HG03521 (cell line): ENCODE measurements around the gene HEXB.
A peak's percentile ranks its signal among the peaks of the same experiment; 100 is the strongest.

ENCODE experiments used
- ATAC-seq: cut with Tn5 transposase; IDR thresholded peaks from one replicate; pipeline ENCODE4 v1.9.1; 2021; ENCODE audit warnings: mild to moderate bottlenecking, moderate library complexity; ENCODE audit not compliant: unreplicated experiment

Gene HEXB

GRCh38 chr5:74684900-74685851 lies at the start of gene HEXB:
Gene HEXB, plus strand, starts transcription at chr5:74685233. Its CDS starts 28 bp downstream, at chr5:74685261.
- peak; percentile 79 for ATAC-seq

GRCh38 chr5:74636149-74636548 lies 48.9 kb upstream of the HEXB start:
- no peak for ATAC-seq

DNA sequence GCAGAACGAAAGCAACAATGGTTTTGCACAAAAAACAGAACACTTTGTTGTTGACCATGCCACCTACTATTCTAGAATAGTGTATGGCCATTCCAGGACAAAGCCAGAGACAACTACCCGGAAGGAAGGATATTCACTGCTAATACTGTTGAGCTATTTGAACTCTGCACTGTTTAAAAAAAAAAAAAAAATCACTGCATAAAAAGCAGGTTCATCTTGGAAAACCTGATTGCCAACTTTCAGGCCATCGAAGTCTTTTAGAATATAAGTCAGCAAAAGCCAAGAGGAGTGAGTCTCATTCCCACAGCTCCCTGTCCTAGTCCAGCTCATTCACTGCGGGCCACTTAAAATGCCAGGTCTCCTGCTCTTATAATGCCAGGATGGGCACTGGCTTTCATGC lies 48.5 kb upstream of the HEXB start:
- no peak for ATAC-seq

- no peak for ATAC-seq
These were observed 46.5 kb upstream of the HEXB start for GRCh38 chr5:74638544-74638969.

DNA sequence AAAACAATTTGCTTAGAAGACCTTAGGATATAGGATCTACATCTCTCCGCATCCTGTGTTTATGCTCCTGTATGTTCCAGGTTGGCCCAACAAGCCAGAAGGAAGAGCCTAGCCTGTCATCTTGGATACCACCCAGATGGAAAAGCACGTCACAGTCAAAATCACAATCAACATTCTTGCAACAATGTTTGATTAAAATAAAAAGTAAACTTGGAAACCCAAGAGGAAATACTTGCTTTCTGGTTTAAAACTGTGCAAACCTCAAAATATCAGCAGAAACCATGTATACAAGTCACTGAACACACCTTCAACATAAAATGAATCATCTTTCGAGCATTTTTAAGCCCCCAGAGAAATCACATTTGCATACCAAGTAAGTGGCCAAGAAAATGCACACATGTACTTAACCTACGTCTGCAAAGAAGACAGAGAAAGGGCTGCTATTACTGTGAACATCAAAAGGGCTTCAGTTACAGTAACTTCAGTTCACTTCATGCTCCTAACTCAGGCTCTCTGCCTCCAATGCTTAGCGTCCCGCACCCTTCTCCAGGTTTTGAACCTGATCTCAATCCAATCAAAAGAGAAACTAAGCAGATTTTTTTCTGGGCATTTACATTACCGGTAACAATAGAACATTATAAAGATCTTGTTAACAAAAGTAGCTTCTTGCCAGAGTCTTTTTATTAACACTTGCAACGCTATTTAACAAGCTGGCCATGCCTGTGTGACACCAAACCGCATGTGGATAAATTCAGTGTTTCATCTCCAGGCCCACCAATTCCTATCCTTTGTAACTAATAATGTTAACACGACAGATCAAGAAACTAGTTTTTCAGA lies 45.8 kb upstream of the HEXB start:
- no peak for ATAC-seq

DNA sequence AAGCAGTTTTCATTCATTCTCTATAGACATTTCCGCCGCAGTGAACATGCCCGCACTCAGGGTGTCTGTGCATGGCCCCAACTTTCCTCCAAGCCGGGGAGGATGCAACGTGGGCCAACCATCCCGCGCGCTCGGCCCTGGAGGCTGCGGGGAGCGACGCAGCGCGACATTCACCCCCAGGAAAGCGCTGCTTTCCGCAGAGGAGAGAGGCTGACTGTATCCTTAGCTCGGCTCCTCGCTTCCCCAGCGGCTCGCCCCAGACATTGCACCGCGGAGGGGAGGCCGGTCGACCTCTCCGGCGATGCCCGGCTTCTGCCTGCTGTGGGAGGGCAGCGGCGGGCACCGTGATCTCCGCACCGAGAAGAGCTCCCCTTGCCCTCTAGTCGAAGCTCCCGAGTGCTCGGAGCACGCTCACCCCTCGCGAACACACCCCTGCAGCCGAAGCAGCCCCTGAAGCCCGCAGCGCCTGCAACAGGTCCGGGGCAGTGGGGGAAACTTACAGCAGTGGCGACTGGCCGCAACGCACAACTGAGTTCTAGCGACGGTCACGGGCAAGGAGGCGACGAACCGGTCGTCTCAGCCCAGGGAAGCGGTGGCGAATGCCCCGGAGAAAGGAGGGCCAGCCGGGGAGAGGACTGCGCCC lies 45.1 kb upstream of the HEXB start:
- ATAC-seq, result peak; percentile 16

DNA sequence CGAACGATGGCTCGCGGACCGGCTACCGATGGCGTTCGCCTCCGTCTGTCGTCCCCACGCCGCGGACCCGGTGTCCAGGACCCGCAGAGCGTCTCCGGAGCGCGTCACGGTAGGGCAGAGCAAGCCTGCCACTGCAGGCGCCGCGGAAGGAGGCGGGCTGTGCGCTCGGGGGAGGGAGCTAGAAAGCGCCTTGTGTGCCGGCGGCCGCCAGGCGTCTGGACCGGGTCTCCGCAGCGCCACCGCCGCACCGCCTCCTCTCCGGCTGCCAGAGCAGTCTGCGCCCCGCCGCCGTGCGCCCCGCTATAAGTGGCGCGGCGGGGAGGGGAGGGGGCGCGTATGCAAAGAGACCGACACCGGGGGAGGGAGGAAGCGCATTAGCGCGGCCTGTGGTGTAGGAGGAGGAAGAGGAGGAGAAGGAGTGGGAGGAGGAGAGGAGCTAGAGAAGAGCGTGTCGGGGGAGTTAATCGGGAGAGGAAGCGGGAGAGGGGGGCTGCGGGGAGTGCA lies 44.5 kb upstream of the HEXB start, which contains the start of gene ENC1:
ENC1 (minus strand) TSS at position 279 of the 504 bp plus-strand sequence. CDS start 4,243 bp downstream, outside the sequence.
- ATAC-seq, result peak; percentile 66

DNA sequence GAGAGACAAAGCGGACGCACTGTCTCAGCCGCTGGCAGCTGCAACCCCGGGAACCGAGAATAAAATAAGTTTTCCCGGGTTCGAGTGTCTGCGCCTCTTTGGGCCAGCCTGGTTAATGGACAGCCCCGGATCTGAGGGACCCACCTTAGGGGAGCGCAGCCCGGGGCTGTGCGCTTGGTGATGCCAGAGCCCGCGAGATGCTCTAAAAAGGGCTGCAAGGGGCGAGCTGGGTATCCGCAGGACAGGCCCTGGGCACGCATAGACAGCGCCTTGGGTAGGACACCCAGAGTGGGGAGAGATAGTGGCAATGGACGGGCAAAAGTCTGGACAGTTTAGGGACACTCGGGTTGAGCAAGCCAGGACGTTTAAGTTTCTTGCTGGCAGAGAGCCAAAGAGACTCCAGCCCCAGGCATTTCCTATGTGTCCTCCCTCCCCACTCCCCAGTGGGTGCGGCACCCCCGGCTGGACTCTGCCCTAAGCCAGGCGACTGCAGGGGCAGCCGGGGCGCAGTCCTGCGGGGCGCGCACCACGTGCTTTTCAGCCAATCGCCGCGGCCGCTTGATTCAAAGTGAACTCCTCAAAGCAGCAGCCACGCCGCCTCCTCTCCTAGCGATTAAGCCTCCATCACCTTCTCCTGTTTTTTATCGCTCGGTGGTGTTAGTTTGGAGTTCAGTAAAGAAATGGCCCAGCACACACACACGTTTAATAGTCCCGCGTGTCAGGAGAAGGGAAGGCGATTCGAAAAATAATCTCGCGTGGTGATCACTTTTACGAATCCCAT lies 43.9 kb upstream of the HEXB start:
- peak; percentile 17 for ATAC-seq

DNA sequence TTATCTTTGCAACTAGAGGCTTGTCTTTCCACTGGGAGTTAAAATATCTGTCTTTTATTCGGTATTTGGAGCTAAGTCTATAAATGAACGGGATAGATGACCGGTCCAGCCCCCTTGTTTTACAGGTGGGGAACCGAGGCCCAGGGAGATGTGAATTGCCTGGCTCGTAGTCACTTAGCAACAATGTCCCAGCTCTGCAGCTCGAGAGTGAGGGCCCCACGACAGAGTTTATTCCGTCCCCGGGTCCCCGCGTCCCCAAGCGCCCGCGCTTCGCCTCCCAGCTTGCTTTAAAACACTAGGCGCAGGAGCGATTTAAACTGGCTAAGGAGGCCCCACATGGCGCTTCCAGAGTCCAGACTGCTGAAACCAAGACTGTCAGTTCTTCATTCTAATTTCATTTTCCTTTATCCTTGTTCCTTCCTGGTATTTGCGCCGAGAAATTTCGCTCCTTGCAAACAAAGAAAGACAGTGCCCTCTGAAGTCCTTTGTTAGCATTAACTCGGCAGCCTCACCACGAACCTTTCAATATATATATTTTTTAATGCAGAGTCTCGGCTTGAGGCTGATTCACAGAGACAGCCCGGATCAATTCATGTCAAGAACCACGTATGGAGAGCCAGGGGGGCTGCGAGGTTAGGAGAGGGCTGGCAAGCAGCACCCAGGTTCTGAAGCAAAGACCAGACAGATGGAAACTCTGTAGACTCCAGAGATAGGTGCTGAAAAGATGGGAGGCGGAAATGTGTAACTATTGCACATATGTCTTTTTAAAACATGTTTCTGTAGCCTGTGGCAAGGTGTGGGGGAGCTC lies 43.1 kb upstream of the HEXB start:
- no peak for ATAC-seq

DNA sequence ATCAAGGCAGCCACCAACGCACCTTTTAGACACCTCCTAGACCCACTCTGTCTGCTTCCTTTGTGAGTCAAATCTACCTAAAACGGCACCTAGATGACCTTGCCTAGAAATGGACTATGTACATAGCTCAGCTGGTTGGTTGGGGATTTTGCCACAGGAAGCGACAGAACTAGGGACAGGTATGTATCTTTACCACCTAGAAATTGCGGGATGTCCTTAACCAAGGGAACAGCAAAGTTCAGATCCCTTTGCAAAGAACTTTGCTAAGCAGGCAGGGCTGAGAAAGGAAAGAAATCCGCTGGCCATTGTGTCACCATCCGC lies 42.5 kb upstream of the HEXB start:
- ATAC-seq, result no peak

- ATAC-seq, result no peak
These were observed 41.9 kb upstream of the HEXB start for GRCh38 chr5:74643111-74643562.

DNA sequence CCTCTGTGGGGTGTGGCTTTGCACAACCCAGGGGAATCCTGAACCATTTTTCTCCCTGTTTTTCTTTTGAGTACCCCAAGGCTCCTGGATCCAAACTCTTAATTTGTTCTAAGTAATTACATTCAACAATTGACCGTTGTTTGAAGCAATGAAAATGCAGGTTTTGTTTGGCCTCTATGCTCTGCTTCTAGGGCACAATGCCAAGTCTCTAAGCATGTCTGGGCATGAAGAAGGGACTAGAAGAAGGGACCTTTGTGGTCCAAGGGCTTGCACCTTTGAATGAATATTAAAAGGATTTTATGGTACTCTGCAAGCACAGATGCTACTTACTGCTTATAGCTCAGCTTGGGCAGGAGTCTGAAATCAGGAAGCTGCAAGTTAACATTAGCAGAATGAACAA lies 37.9 kb upstream of the HEXB start:
- no peak for ATAC-seq

DNA sequence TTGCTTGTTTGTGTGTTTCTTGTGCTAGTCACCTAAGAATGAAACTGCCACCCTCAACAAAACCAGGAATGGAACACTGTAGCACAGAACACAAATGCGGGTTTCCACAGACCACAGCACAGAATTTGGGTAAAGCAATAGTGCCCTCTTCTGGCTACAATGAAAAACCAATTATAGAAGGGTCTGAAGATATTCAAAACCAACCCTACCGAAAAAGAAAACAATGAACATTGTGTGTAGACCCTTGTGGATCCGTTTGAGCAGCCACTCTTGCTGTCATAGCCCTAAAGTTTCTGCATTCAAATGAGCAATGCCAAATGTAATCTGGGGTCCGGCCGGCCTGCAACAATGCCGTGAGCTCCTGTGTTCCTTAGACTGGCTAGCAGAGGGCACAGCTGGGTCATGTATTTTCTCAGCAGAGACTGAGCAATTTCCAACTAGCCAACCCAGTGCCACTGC lies 36.2 kb upstream of the HEXB start:
- ATAC-seq, result peak; percentile 69

DNA sequence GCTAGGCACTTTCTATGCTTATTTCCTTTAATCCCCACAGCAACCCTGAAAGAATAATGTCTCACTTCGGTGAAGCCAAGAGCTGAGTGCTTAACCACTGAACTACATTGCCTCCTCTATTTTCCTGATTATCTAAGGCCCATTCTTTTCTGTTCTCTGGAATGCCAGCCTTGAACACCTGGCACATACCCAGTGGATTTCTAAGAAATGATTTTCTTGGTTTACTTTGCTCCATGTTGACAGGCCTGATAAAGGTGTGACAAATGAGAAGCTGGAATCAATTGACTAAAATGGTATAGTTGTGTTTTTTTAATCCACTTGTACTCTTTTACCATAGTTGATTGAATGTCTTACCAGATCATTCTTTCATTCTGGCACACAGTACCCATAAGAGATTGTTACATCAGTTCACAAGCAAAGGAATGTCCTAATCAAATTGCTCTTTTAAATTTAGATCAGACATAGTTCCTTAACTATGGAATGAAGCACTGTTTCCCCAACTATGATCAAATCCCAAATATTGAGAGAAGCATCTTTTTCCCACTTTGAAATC lies 35.5 kb upstream of the HEXB start:
- no peak for ATAC-seq

GRCh38 chr5:74651710-74652109 lies 33.3 kb upstream of the HEXB start:
- ATAC-seq, result no peak

GRCh38 chr5:74652576-74652975 lies 32.5 kb upstream of the HEXB start:
- no peak for ATAC-seq

DNA sequence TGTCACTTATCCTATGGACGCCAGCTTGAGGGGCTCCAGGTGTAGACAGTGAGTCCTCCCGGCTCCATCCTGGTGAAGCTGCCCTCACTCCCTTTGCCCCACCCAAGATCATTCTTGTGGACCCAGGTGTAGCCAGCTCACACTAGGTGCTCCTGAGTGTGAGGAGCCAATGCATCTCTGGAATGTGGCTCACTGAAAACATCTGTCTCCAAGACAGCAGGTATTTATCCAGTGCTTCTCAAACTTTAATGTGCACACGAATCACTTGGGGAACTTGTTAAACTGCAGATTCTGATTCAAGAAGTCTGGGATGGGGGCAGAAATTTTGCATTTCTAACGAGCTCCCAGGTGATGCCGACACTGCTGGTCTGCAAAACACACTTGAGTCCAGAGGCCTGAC lies 31.0 kb upstream of the HEXB start:
- no peak for ATAC-seq

GRCh38 chr5:74655206-74655605 lies 29.8 kb upstream of the HEXB start:
- ATAC-seq, result no peak

DNA sequence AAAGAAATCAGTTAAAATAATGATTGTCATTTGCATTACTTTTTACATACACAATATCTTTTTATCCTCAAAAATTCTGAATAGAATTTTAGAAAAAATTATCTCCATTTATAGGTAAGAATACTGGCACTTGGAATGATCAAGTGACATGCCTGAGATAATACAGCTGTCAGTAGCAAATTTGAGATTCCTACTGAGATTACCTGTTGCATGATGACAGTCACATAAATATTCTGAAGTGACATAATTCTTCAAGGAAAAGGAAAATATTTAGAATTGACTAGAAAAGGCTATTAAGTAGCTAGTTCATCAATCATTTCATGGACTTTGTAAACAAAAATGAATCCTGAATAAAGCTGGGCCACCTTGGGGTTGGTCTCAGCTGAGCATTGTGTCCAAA lies 29.3 kb upstream of the HEXB start:
- ATAC-seq, result no peak
